Measurements from ENCODE around the gene DNASE1L1.

DNASE1L1 gene

GRCh38 chrX:154436374-154436982 lies 27.4 kb upstream of the DNASE1L1 start:
- peak in 1 of 2 donors; percentile 28 for DNase-seq (ENCODE audit: low read depth in 2 of 2)

- no peak for DNase-seq (ENCODE audit: low read depth in 2 of 2)
Observed at GRCh38 chrX:154435171-154435733, 26.2 kb upstream of the DNASE1L1 start.

- no peak for DNase-seq (ENCODE audit: low read depth in 2 of 2)
Observed at GRCh38 chrX:154434394-154435168, 25.5 kb upstream of the DNASE1L1 start.

- DNase-seq (ENCODE audit: low read depth in 2 of 2) = no peak
Observed at GRCh38 chrX:154433605-154434004, 24.6 kb upstream of the DNASE1L1 start.

- DNase-seq (ENCODE audit: low read depth in 2 of 2) = no peak
Observed at GRCh38 chrX:154432210-154432609, 23.2 kb upstream of the DNASE1L1 start.

GRCh38 chrX:154431341-154431740 lies 22.3 kb upstream of the DNASE1L1 start:
- no peak for DNase-seq (ENCODE audit: low read depth in 2 of 2)

- no peak for DNase-seq (ENCODE audit: low read depth in 2 of 2)
Observed at GRCh38 chrX:154430916-154431315, 21.9 kb upstream of the DNASE1L1 start.

- no peak for DNase-seq (ENCODE audit: low read depth in 2 of 2)
Observed at GRCh38 chrX:154430479-154430878, 21.4 kb upstream of the DNASE1L1 start.

GRCh38 chrX:154429711-154430110 lies 20.7 kb upstream of the DNASE1L1 start:
- no peak for DNase-seq (ENCODE audit: low read depth in 2 of 2)

GRCh38 chrX:154428176-154429171 lies 19.4 kb upstream of the DNASE1L1 start, which contains the start of gene ATP6AP1:
TSS of gene ATP6AP1 (plus strand) at chrX:154428677. CDS start at chrX:154428693, 16 bp downstream.
- DNase-seq (ENCODE audit: low read depth in 2 of 2) = peak; percentile 80 to 81

GRCh38 chrX:154426916-154427770 lies 18.1 kb upstream of the DNASE1L1 start:
- DNase-seq (ENCODE audit: low read depth in 2 of 2) = no peak

- DNase-seq (ENCODE audit: low read depth in 2 of 2) = no peak
Observed at GRCh38 chrX:154420402-154420756, 11.3 kb upstream of the DNASE1L1 start.

- no peak for DNase-seq (ENCODE audit: low read depth in 2 of 2)
Observed at GRCh38 chrX:154419688-154420401, 10.8 kb upstream of the DNASE1L1 start.

- DNase-seq (ENCODE audit: low read depth in 2 of 2) = no peak
Observed at GRCh38 chrX:154419189-154419588, 10.1 kb upstream of the DNASE1L1 start.

- DNase-seq (ENCODE audit: low read depth in 2 of 2) = no peak
Observed at GRCh38 chrX:154417157-154417556, 8.1 kb upstream of the DNASE1L1 start.

- DNase-seq (ENCODE audit: low read depth in 2 of 2) = no peak
Observed at GRCh38 chrX:154413142-154413541, 4.1 kb upstream of the DNASE1L1 start.

- DNase-seq (ENCODE audit: low read depth in 2 of 2) = no peak
Observed at GRCh38 chrX:154412468-154412867, 3.4 kb upstream of the DNASE1L1 start.

GRCh38 chrX:154411981-154412340 lies 2.9 kb upstream of the DNASE1L1 start:
- peak in 1 of 2 donors; percentile 51 for DNase-seq (ENCODE audit: low read depth in 2 of 2)

- no peak for DNase-seq (ENCODE audit: low read depth in 2 of 2)
Observed at GRCh38 chrX:154408659-154409221, 314 bp downstream of the DNASE1L1 start.

- DNase-seq (ENCODE audit: low read depth in 2 of 2) = no peak
Observed at GRCh38 chrX:154404625-154405192, 4.3 kb downstream of the DNASE1L1 start.

Measured in stimulated activated CD8-positive, alpha-beta memory T cell treated with anti-CD3 and anti-CD28 coated beads, Interleukin-2, amount 100 ng/mL, for 48 hours (primary cell).